Measurements from ENCODE around the gene PPP2R5D. TPM values are rescaled to one million over a fixed set of nuclear protein-coding genes. Genes with fewer than 3 reads are reported as not detected.
"Not testable (repeated sequence)": the region's sequence is repeated elsewhere in the genome, so short reads cannot be mapped to it uniquely, and the experiment has no call there.

Gene PPP2R5D
- total RNA-seq, 1 donor from 2014 or later: 26.8 TPM

GRCh38 chr6:42987533-42988451 lies 3.4 kb downstream of the PPP2R5D start:
- POLR2A ChIA-PET: interaction anchor here (0.6 to 1.9 kb wide), 3 partner anchors 8 to 57 kb away, joined by 5 to 14 read pairs (median 11); partner anchors contain the start of gene PEX6
- intact Hi-C loops (cut with micrococcal nuclease): no loop called here
- CTCF ChIA-PET: no interaction called here
- no peaks in the 10 kb centered on the region for H3K9me3 Mint-ChIP-seq
- no peak overlapping the region for H3K27ac Mint-ChIP-seq
- H3K4me1 Mint-ChIP-seq: peaks cover 34% of the 10 kb centered on the region
- no peaks in the 10 kb centered on the region for H3K27me3 Mint-ChIP-seq
- DNase-seq (no peak), ATAC-seq (ENCODE audit: low read depth) (no peak)
- peaks cover 25% of the 10 kb centered on the region for H3K36me3 Mint-ChIP-seq (ENCODE audit: low read depth)
- TF ChIP-seq CTCF (IDR thresholded peaks at IDR 0.05): no peak
- H3K4me3 Mint-ChIP-seq: no peak overlapping the region

- peaks cover 28% of the 10 kb centered on the region for H3K36me3 Mint-ChIP-seq (ENCODE audit: low read depth)
- no peak for ATAC-seq (ENCODE audit: low read depth)
- H3K4me1 Mint-ChIP-seq: peaks cover 34% of the 10 kb centered on the region
- H3K27me3 Mint-ChIP-seq: no peaks in the 10 kb centered on the region
- H3K27ac Mint-ChIP-seq: no peak overlapping the region
- no peak overlapping the region for H3K4me3 Mint-ChIP-seq
- no peak for TF ChIP-seq CTCF (IDR thresholded peaks at IDR 0.05)
- CTCF ChIA-PET: no interaction called here
- no peaks in the 10 kb centered on the region for H3K9me3 Mint-ChIP-seq
- POLR2A ChIA-PET: interaction anchor here (1.1 to 1.9 kb wide), 2 partner anchors 9 to 58 kb away, joined by 5 to 11 read pairs; partner anchors contain the start of gene PEX6
- intact Hi-C loops (cut with micrococcal nuclease): no loop called here
- no peak for DNase-seq
These were observed 4.2 kb downstream of the PPP2R5D start for GRCh38 chr6:42988486-42989020.

DNA sequence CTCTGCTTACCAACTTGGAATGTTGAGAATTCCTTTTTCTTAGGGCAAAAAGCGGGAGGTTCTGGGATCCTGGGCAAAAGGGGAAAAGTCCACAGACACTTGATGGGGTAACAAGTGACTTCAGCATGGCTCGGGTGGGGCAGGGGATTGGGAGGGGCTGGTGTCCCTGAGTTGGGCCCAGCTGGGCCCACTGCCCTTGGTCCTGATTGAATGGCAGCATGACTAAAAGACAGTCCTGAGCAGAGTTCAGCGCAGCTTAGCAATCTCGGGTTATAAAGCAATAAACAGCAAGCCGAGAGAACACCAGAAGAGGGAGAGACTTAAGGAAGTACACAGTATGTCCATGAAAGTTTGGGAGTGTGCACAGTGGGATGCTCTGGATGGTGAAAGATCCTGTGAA lies 5.6 kb downstream of the PPP2R5D start:
- ChIA-PET POLR2A (no interaction called here), CTCF (no interaction called here)
- intact Hi-C loops (cut with micrococcal nuclease): no loop called here
- no peaks in the 10 kb centered on the region for H3K9me3 Mint-ChIP-seq
- DNase-seq: no peak
- ATAC-seq (ENCODE audit: low read depth): no peak
- no peak overlapping the region for H3K4me3 Mint-ChIP-seq
- H3K27me3 Mint-ChIP-seq: no peaks in the 10 kb centered on the region
- H3K36me3 Mint-ChIP-seq (ENCODE audit: low read depth): peaks cover 30% of the 10 kb centered on the region
- no peak overlapping the region for H3K27ac Mint-ChIP-seq
- peaks cover 26% of the 10 kb centered on the region for H3K4me1 Mint-ChIP-seq
- no peak for TF ChIP-seq CTCF (IDR thresholded peaks at IDR 0.05)

GRCh38 chr6:42993445-42993844 lies 9.1 kb downstream of the PPP2R5D start:
- POLR2A ChIA-PET: no interaction called here
- CTCF ChIA-PET: no interaction called here
- ATAC-seq (ENCODE audit: low read depth) (no peak), DNase-seq (no peak)
- H3K36me3 Mint-ChIP-seq (ENCODE audit: low read depth): peaks cover 23% of the 10 kb centered on the region
- no peak for TF ChIP-seq CTCF (IDR thresholded peaks at IDR 0.05)
- H3K27me3 Mint-ChIP-seq: no peaks in the 10 kb centered on the region
- intact Hi-C loops (cut with micrococcal nuclease): no loop called here
- H3K9me3 Mint-ChIP-seq: no peaks in the 10 kb centered on the region
- peaks cover 2% of the 10 kb centered on the region for H3K4me1 Mint-ChIP-seq
- no peak overlapping the region for H3K4me3 Mint-ChIP-seq
- no peak overlapping the region for H3K27ac Mint-ChIP-seq

GRCh38 chr6:42996513-42996912 lies 12.1 kb downstream of the PPP2R5D start:
- no peak for TF ChIP-seq CTCF (IDR thresholded peaks at IDR 0.05)
- POLR2A ChIA-PET: interaction anchor here (0.7 to 2.4 kb wide), 4 partner anchors 11 to 250 kb away, joined by 3 to 7 read pairs (median 4); partner anchors contain the start of gene PPP2R5D
- ATAC-seq (ENCODE audit: low read depth): no peak
- Mint-ChIP-seq H3K4me3 (no peak overlapping the region), H3K9me3 (no peaks in the 10 kb centered on the region), H3K27ac (no peak overlapping the region), H3K27me3 (no peaks in the 10 kb centered on the region), H3K36me3 (ENCODE audit: low read depth) (peaks cover 8% of the 10 kb centered on the region), H3K4me1 (peaks cover 2% of the 10 kb centered on the region)
- intact Hi-C loops (cut with micrococcal nuclease): no loop called here
- DNase-seq: no peak
- CTCF ChIA-PET: no interaction called here

- H3K4me3 Mint-ChIP-seq; H3K27me3 Mint-ChIP-seq; H3K36me3 Mint-ChIP-seq (ENCODE audit: low read depth); H3K27ac Mint-ChIP-seq; POLR2A ChIA-PET; DNase-seq; ATAC-seq (ENCODE audit: low read depth); CTCF ChIA-PET; H3K4me1 Mint-ChIP-seq; H3K9me3 Mint-ChIP-seq; intact Hi-C loops (cut with micrococcal nuclease): not testable (repeated sequence)
These were observed 13.8 kb downstream of the PPP2R5D start for GRCh38 chr6:42998205-42998604.

All from activated B cell treated with CpG ODN at 0.5 μM for 24 hours (primary cell).